Measurements from ENCODE around the gene RAD23B. TPM values are rescaled to one million over a fixed set of nuclear protein-coding genes. Genes with fewer than 3 reads are reported as not detected.
A peak's percentile ranks its signal among the peaks of the same experiment; 100 is the strongest.

Gene RAD23B
- total RNA-seq, 1 donor from 2014 or later: 205 TPM

- Mint-ChIP-seq H3K36me3 (ENCODE audit: low read depth, unreplicated experiment) (peaks cover 11% of the 10 kb centered on the region), H3K4me1 (ENCODE audit: low read depth, unreplicated experiment) (peaks cover 26% of the 10 kb centered on the region), H3K9me3 (ENCODE audit: unreplicated experiment) (no peaks in the 10 kb centered on the region), H3K27me3 (ENCODE audit: low read depth, unreplicated experiment) (no peaks in the 10 kb centered on the region), H3K4me3 (ENCODE audit: unreplicated experiment) (no peak overlapping the region), H3K27ac (ENCODE audit: unreplicated experiment) (peak overlapping the region; percentile 8)
- Histone ChIP-seq H3K27ac (ENCODE audit: low read depth, low read length) (no peak overlapping the region), H3K4me3 (ENCODE audit: insufficient read depth, low read depth, low read length) (no peak overlapping the region), H3K79me2 (ENCODE audit: insufficient read depth, low read length) (peaks cover 95% of the 10 kb centered on the region), H4K20me1 (ENCODE audit: insufficient read depth, low read length) (peaks cover 86% of the 10 kb centered on the region), H3K4me1 (ENCODE audit: insufficient read depth, low read length) (no peaks in the 10 kb centered on the region), H2AFZ (ENCODE audit: low read depth, low read length) (no peak overlapping the region), H3K9ac (ENCODE audit: low read length) (no peak overlapping the region), H3K4me2 (ENCODE audit: low read length) (no peak overlapping the region), H3K9me3 (ENCODE audit: insufficient read depth, low read depth, low read length) (no peaks in the 10 kb centered on the region), H3K36me3 (ENCODE audit: insufficient read depth, low read length) (peaks cover 32% of the 10 kb centered on the region), H3K27me3 (ENCODE audit: insufficient read depth, low read length) (no peaks in the 10 kb centered on the region)
- FAIRE-seq (no peak), DNase-seq (ENCODE audit: low read depth) (no peak)
- TF ChIP-seq, protein P1, sequence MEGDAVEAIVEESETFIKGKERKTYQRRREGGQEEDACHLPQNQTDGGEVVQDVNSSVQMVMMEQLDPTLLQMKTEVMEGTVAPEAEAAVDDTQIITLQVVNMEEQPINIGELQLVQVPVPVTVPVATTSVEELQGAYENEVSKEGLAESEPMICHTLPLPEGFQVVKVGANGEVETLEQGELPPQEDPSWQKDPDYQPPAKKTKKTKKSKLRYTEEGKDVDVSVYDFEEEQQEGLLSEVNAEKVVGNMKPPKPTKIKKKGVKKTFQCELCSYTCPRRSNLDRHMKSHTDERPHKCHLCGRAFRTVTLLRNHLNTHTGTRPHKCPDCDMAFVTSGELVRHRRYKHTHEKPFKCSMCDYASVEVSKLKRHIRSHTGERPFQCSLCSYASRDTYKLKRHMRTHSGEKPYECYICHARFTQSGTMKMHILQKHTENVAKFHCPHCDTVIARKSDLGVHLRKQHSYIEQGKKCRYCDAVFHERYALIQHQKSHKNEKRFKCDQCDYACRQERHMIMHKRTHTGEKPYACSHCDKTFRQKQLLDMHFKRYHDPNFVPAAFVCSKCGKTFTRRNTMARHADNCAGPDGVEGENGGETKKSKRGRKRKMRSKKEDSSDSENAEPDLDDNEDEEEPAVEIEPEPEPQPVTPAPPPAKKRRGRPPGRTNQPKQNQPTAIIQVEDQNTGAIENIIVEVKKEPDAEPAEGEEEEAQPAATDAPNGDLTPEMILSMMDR (IDR thresholded peaks at IDR 0.05; ENCODE audit: insufficient read depth, low read depth, low read length): no peak
- TF ChIP-seq EZH2 (IDR thresholded peaks at IDR 0.05; ENCODE audit: insufficient read depth, low read length): no peak
These were observed 25.4 kb downstream of the RAD23B start for GRCh38 chr9:107308461-107308860.

DNA sequence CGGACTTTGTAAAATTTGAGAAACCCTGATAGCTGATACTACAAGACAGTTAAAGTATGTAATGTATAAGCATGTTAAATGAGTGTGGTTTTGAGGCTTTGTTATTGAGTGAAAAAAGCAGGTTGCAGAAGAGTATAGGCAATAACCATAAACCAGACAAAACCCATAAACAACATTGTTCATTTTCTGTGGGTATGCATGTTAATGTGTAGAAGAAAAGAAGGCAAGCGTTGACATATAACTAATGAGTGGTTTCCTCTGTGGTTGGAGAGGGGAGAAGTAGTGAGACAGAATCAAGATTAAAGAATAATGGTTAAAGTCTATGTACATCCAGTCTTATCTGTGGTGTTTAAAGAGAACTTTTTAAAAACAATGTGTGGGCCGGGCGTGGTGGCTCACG lies 26.2 kb downstream of the RAD23B start:
- Histone ChIP-seq H3K79me2 (ENCODE audit: insufficient read depth, low read length) (peaks cover 95% of the 10 kb centered on the region), H3K36me3 (ENCODE audit: insufficient read depth, low read length) (peaks cover 38% of the 10 kb centered on the region), H3K4me1 (ENCODE audit: insufficient read depth, low read length) (no peaks in the 10 kb centered on the region), H4K20me1 (ENCODE audit: insufficient read depth, low read length) (peaks cover 91% of the 10 kb centered on the region), H3K4me2 (ENCODE audit: low read length) (no peak overlapping the region), H3K9me3 (ENCODE audit: insufficient read depth, low read depth, low read length) (no peaks in the 10 kb centered on the region), H3K9ac (ENCODE audit: low read length) (no peak overlapping the region), H2AFZ (ENCODE audit: low read depth, low read length) (no peak overlapping the region), H3K4me3 (ENCODE audit: insufficient read depth, low read depth, low read length) (no peak overlapping the region), H3K27ac (ENCODE audit: low read depth, low read length) (no peak overlapping the region), H3K27me3 (ENCODE audit: insufficient read depth, low read length) (no peaks in the 10 kb centered on the region)
- DNase-seq (ENCODE audit: low read depth) (peak; percentile 92), FAIRE-seq (no peak)
- TF ChIP-seq, protein P1 (IDR thresholded peaks at IDR 0.05; ENCODE audit: insufficient read depth, low read depth, low read length): no peak
- TF ChIP-seq EZH2 (IDR thresholded peaks at IDR 0.05; ENCODE audit: insufficient read depth, low read length): no peak
- H3K4me1 Mint-ChIP-seq (ENCODE audit: low read depth, unreplicated experiment): peaks cover 31% of the 10 kb centered on the region
- no peaks in the 10 kb centered on the region for H3K27me3 Mint-ChIP-seq (ENCODE audit: low read depth, unreplicated experiment)
- H3K36me3 Mint-ChIP-seq (ENCODE audit: low read depth, unreplicated experiment): peaks cover 12% of the 10 kb centered on the region
- H3K27ac Mint-ChIP-seq (ENCODE audit: unreplicated experiment): peak overlapping the region; percentile 8
- no peak overlapping the region for H3K4me3 Mint-ChIP-seq (ENCODE audit: unreplicated experiment)
- H3K9me3 Mint-ChIP-seq (ENCODE audit: unreplicated experiment): no peaks in the 10 kb centered on the region

DNA sequence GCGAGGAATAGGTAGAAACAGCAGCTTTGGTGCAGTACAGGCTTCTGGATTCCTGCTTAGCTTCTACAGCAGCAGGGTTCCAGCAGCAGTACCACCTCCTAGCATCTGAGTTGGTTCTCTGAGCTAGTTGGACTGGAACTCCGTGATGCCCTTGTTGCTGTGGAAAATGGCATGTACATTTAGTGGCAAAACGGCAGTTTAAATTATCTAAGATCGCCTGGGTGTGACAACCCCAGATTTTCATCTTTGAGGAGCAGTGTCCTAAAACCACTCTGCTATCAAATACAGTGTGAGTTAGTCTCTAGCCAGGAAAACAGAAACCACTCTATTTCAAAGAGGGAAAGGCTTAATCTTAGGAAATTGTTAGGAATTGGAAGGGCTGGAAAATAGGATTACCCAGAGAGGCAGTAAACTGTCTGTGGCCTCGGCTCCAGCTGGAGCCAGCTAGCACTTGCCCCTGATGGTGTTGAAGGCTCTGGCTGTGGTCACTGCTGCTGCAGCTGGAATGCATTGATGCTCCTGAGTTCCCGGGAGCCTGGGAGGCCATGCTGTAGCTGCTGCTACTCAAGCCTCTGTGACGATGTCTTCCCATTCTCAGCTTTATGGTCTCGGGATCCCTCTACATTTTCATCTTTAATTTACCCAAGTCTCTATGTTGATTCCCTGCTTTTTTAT lies 29.4 kb downstream of the RAD23B start:
- Mint-ChIP-seq H3K27me3 (ENCODE audit: low read depth, unreplicated experiment) (no peaks in the 10 kb centered on the region), H3K4me1 (ENCODE audit: low read depth, unreplicated experiment) (peaks cover 37% of the 10 kb centered on the region), H3K4me3 (ENCODE audit: unreplicated experiment) (peak overlapping the region; percentile 32), H3K36me3 (ENCODE audit: low read depth, unreplicated experiment) (peaks cover 26% of the 10 kb centered on the region), H3K9me3 (ENCODE audit: unreplicated experiment) (no peaks in the 10 kb centered on the region), H3K27ac (ENCODE audit: unreplicated experiment) (peak overlapping the region; percentile 83)
- no peak overlapping the region for H2AFZ ChIP-seq (ENCODE audit: low read depth, low read length)
- H3K4me1 ChIP-seq (ENCODE audit: insufficient read depth, low read length): no peaks in the 10 kb centered on the region
- H3K79me2 ChIP-seq (ENCODE audit: insufficient read depth, low read length): peaks cover 95% of the 10 kb centered on the region
- no peak overlapping the region for H3K27ac ChIP-seq (ENCODE audit: low read depth, low read length)
- FAIRE-seq (no peak), DNase-seq (ENCODE audit: low read depth) (peak; percentile 9)
- no peaks in the 10 kb centered on the region for H3K9me3 ChIP-seq (ENCODE audit: insufficient read depth, low read depth, low read length)
- H3K9ac ChIP-seq (ENCODE audit: low read length): no peak overlapping the region
- no peak overlapping the region for H3K4me2 ChIP-seq (ENCODE audit: low read length)
- H3K4me3 ChIP-seq (ENCODE audit: insufficient read depth, low read depth, low read length): no peak overlapping the region
- peaks cover 32% of the 10 kb centered on the region for H3K36me3 ChIP-seq (ENCODE audit: insufficient read depth, low read length)
- H4K20me1 ChIP-seq (ENCODE audit: insufficient read depth, low read length): peaks cover 87% of the 10 kb centered on the region
- H3K27me3 ChIP-seq (ENCODE audit: insufficient read depth, low read length): no peaks in the 10 kb centered on the region
- TF ChIP-seq, protein P1 (IDR thresholded peaks at IDR 0.05; ENCODE audit: insufficient read depth, low read depth, low read length): no peak
- TF ChIP-seq EZH2 (IDR thresholded peaks at IDR 0.05; ENCODE audit: insufficient read depth, low read length): no peak
